ENCODE results near the gene ABTB2.
"Not testable (repeated sequence)": the region's sequence is repeated elsewhere in the genome, so short reads cannot be mapped to it uniquely, and the experiment has no call there.

The ABTB2 gene

DNA sequence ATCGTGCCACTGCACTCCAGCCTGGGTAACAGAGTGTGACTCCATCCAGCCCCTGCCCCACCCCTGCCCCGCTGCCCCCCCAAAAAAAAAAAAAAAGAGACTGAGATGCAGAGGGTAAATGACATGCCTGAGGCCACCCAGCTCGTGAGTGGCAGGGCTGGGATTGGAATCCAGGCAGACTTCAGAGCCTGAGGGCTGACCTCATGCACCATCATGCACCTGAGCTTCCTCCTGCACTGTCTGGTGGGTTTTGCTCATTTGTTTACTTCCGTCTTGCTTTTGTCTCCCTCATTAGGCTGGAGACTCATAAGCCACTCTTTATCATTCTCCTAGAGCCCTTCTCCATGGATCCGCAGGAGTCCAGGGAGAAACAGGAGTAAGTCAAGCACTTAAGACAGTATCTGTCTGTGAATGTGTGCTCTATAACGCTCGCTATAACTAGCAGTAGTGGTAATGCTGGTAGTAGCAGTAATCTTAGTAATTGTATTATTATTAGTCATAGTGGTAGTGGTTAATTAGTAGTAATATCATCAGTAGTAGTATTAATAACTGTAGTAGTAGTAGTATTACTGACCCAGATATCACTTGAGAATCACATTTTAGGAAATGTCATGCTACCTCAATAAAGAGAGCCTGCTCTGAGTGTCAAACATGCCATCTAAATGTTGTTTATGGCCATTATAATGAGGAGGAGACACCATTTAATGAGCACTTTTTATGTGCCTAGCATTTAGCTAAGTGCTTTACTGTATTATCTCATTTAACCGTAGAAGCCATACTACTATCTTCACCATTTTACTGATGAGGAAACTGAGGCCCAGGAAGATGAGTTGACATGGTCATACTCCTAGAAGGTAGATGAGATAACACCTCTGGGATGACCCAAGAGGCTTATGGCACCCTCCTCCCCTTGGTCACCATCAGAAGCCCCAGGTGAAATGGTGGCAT lies 167.3 kb downstream of the ABTB2 start:
- no peak for DNase-seq (ENCODE audit: low read depth in 2 of 2)

DNA sequence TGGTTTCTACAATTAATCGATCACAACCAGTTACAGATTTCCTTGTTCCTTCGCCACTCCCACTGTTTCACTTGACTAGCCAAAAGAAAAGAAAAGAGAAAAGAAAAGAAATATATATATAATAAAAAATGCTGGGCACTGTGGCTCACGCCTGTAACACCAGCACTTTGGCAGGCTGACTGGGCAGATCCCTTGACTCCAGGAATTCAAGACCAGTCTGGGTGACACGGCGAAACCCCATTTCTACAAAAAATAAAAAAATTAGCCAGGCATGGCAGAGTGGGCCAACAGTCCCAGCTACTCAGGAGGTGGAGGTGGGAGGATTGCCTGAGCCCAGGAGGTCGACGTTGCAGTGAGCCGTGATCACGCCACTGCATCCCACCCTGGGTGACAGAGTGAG lies 168.6 kb downstream of the ABTB2 start:
- no peak for DNase-seq (ENCODE audit: low read depth in 2 of 2)

- DNase-seq (ENCODE audit: low read depth in 2 of 2), result no peak
Measured at GRCh38 chr11:34188181-34188580, 169.6 kb downstream of the ABTB2 start.

- no peak for DNase-seq (ENCODE audit: low read depth in 2 of 2)
Measured at GRCh38 chr11:34185926-34186841, 171.6 kb downstream of the ABTB2 start.

DNA sequence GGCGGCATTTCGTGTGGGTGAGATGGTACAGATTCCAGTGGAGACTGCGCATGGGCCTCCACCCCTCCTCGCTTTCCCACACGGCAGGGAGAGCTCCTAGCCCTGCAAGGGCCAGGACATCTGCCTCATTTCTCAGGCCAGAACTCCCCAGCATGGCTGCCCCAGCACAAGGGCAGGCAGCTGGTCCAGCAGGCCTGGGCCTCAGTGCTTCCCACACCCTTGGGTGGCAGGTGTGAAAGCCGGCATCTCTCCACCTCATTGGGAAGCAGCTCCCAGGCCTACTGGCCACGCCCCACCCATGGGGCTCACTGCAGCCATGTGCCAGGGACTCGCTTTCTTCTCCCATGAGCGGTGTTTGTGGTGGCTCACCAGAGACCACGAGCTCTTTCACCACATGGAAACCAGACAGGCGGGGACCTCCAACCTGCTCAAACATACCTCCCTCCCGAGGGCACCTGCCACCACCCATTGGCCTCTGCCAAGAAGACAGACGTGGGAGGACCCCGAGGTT lies 173.2 kb downstream of the ABTB2 start:
- no peak for DNase-seq (ENCODE audit: low read depth in 2 of 2)

DNA sequence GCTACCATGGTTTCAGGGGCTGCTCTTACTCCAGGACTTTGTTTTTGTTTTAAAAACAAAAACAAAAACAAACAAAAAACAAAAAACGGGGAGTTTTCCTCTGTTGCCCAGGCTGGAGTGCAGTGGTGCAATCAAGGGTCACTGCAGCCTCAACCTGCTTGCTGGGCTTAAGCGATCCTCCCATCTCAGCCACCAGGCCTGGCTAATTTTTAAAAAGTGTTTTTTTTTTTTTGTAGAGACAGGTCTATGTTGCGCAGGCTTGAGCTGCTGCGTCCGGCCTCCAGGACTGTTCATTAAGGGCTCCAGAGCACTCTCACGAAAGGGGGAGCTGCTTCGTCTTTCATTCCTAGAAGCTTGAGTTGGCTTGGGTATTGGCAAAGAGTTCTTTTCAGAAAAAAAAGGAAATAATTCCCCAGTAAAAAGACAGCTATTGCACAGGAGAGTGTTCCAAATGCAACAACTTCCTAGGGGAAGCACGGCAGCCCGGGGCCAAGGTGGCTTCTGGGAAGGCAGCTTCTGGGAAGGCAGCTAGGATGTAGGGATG lies 173.9 kb downstream of the ABTB2 start:
- no peak for DNase-seq (ENCODE audit: low read depth in 2 of 2)

DNA sequence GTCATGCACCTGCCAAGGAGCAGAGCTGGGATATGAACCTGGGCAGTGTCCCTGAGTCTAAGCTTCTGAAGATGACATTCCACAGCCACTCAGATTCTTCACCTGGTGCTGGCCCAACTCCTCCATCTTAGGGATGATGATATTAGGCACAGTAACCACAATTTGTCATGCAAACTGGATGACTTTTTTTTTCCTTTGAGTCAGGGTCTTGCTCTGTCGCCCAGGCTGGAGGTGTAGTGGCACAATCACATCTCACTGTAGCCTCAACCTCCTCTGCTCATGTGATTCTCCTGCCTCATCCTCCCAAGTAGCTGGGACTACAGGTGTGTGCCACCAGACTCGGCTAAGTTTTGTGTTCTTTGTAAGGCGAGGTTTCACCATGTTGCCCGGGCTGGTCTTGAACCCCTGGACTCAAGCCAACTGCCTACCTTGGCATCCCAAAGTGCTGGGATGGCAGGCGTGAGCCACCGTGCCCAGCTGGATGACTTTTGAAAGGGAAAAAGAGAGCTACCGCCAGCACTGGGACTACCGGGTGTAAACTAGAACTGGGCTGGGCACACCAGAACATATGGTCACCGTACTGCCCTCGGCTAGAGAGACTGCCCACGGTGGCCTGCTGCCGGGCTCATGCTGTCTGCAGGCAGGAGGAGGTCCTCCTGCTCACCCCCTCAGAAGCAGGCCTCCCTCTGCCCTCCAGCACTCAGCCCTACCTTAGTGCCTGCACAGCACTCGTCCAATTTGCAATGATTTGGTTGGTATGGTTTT lies 174.7 kb downstream of the ABTB2 start:
- DNase-seq (ENCODE audit: low read depth in 2 of 2), result no peak

- no peak for DNase-seq (ENCODE audit: low read depth in 2 of 2)
Measured at GRCh38 chr11:34182425-34182824, 175.4 kb downstream of the ABTB2 start.

GRCh38 chr11:34181856-34182405 lies 175.9 kb downstream of the ABTB2 start:
- DNase-seq (ENCODE audit: low read depth in 2 of 2), result no peak

- DNase-seq (ENCODE audit: low read depth in 2 of 2), result no peak
Measured at GRCh38 chr11:34181251-34181650, 176.6 kb downstream of the ABTB2 start.

DNA sequence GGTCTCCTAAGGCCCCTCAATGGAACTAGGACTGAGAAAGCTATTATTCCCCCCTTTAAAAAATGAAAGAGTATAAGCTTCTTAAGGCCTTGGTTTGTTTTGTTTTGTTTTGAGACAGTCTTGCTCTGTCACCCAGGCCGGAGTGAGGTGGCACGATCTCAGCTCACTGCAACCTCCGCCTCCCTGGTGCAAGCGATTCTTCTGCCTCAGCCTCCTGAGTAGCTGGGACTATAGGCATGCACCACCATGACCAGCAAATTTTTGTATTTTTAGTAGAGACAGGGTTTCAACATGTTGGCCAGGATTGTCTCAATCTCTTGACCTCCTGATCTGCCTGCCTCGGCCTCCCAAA lies 177.0 kb downstream of the ABTB2 start:
- not testable (repeated sequence) for DNase-seq (ENCODE audit: low read depth in 2 of 2)

DNA sequence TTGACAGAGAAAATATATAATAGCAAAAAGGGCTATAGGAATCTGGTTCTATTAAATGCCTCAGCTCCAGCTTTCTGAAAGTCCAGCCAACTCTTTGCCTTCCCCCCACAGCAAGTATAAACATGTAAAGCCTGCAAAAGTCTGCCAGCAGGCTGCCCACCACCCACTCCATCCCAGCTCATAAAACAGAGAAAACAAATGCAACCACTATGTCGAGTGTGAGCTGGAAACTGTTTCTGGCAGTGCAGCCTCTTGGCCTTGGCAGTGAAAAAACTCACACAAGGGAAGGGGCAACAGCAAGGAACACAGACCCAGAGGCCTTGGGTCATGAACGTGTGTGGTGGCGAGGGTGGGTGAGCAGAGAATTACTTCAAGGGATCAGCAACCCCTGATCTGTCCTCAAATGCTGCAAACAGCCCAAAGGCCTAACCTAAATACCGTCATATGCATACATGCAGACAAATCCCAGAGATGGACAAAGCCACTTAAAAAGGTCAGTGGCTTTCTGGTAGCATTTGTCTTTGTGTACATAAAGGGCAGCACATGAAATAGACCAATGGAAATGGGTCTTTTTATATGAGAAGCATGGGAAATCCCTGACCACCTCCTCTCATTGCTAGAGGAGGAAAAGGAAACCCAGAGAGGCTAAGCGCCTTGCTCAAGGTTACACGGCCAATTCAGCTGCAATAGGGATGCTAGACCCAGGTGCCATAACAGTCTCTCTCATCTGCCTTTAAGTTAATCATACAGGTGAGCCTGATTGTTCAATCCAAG lies 177.6 kb downstream of the ABTB2 start:
- no peak for DNase-seq (ENCODE audit: low read depth in 2 of 2)

DNA sequence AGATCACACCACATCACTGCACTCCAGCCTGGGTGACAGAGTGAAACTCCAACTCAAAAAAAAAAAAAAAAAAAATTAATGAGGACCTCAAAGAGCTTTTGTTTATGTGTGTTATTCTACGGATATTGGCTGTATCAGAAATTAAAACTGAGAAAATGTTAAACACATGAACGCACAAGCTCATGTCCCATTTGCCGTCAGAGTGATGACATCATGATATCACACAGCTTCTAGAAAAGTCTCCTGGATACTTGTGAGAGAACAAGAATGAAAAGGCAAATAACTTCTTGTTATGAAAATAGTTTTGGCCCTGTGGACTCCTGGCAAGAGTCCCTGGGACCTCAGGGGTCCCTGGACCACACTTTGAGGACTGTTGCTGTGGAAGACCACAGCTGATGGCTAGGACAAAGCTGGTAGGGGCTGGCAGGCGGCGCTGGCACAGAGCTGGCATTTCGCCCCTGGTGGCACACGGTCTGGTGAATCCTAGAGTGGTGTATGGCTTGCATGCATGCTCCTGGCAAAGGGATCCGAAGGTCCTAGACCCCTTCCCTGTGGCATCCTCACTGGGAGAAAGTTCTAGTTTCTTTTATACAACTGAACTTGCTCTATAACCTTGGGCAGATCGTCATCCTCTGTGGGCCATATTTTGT lies 178.7 kb downstream of the ABTB2 start:
- no peak for DNase-seq (ENCODE audit: low read depth in 2 of 2)

- DNase-seq (ENCODE audit: low read depth in 2 of 2), result no peak
Measured at GRCh38 chr11:34178209-34178821, 179.5 kb downstream of the ABTB2 start.

DNA sequence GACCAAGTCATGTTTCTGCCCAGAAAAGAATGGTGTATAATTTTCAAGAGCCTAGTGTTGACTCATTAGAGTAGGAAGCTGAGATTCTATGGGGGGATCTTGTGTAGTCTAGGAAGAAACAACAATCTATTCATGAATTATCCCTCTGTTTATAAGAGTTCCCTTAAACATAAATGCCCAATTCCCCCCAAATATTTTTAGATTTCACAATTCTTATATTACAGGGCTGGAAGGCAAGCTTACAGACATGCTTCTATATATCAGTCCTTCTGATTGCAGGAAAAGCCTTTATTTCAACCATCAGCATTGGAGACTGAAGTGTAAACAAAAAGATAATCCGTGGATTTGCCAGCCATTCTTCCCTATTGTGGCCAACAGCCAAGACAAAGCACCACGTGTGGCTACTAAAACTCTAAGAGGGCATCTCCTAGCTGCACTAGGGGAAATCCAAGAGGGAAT lies 181.0 kb downstream of the ABTB2 start:
- DNase-seq (ENCODE audit: low read depth in 2 of 2), result no peak

- DNase-seq (ENCODE audit: low read depth in 2 of 2), result no peak
Measured at GRCh38 chr11:34175284-34176019, 182.4 kb downstream of the ABTB2 start.

GRCh38 chr11:34174412-34175041 lies 183.3 kb downstream of the ABTB2 start:
- DNase-seq (ENCODE audit: low read depth in 2 of 2), result peak; percentile 59 to 62

DNA sequence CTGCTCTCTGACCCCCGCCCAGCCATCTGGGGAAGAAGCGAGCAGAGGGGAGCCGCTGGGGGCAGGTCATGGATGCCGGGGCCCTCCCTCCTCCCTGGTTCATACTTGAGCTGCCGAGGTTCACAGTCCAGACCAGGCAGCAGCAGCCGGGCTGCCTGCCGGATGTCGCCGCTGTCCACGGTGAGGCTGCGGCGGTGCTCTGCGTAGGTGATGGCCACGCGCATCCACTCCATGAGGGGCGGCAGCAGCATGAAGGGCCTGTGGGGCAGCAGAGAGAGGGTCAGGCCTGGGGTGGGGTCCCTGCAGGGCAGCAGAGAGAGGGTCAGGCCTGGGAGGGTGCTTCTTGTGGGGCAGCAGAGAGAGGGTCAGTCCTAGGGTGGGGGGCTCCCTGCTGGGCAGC lies 184.8 kb downstream of the ABTB2 start:
- DNase-seq (ENCODE audit: low read depth in 2 of 2), result no peak
